ENCODE data around the gene RAB3C.

The RAB3C gene

DNA sequence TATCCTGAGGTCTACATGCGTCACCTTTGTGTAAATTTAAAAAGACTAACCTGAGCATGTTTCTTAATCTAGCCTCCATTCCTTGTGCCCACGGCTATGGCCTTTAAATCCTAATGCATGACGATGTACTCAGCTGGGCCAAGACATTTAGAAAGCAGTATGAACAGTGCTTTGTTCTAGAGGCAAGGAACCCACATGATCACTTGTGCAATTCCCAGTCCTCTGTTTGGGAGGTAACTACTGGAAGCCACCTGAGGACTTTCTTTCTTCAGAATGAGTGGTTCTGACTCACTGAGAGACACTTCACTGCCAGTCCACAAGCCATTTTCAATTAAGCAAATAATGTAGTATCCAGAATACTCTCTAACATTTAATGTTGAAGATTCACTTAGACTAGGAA lies 181.3 kb downstream of the RAB3C start:
- H3K36me3 ChIP-seq (ENCODE audit: insufficient read depth): no peaks in the 10 kb centered on the region
- TF ChIP-seq, protein P1, sequence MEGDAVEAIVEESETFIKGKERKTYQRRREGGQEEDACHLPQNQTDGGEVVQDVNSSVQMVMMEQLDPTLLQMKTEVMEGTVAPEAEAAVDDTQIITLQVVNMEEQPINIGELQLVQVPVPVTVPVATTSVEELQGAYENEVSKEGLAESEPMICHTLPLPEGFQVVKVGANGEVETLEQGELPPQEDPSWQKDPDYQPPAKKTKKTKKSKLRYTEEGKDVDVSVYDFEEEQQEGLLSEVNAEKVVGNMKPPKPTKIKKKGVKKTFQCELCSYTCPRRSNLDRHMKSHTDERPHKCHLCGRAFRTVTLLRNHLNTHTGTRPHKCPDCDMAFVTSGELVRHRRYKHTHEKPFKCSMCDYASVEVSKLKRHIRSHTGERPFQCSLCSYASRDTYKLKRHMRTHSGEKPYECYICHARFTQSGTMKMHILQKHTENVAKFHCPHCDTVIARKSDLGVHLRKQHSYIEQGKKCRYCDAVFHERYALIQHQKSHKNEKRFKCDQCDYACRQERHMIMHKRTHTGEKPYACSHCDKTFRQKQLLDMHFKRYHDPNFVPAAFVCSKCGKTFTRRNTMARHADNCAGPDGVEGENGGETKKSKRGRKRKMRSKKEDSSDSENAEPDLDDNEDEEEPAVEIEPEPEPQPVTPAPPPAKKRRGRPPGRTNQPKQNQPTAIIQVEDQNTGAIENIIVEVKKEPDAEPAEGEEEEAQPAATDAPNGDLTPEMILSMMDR (conservative IDR thresholded peaks at IDR 0.05; ENCODE audit: low read depth, low read length): no peak
- no peak overlapping the region for H3K27ac ChIP-seq
- H3K4me3 ChIP-seq (IDR thresholded peaks at IDR 0.05; ENCODE audit: insufficient read depth, low read depth, low read length): no peak overlapping the region
- no peak overlapping the region for H2AFZ ChIP-seq (ENCODE audit: low read depth)
- no peaks in the 10 kb centered on the region for H3K27me3 ChIP-seq (ENCODE audit: insufficient read depth, low read depth)
- no peaks in the 10 kb centered on the region for H4K20me1 ChIP-seq (ENCODE audit: insufficient read depth)
- no peak overlapping the region for H3K9ac ChIP-seq
- H3K4me1 ChIP-seq (ENCODE audit: low read depth, poor library complexity, severe bottlenecking): peaks cover 20% of the 10 kb centered on the region
- H3K4me2 ChIP-seq: no peak overlapping the region
- H3K79me2 ChIP-seq (ENCODE audit: insufficient read depth, low read depth): no peaks in the 10 kb centered on the region

DNA sequence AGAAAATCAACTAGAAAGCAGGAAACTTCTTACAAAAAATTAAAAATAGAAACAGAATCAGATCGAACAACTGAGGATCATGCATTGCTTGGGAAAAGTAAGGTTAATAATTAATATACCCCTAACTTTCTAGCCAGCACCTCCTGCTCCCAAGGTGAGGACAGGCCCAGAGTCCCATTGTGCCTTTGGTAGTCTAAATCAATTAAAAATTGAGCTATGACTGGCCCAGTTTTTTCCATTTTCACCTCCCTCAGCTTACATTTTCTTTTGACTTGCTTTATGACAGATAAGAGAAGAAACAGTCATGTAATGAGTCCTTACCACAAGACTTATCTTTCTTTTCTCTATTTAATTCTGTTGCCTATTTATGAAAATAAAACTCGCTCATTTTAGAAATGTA lies 182.2 kb downstream of the RAB3C start:
- Histone ChIP-seq H3K4me3 (IDR thresholded peaks at IDR 0.05; ENCODE audit: insufficient read depth, low read depth, low read length) (no peak overlapping the region), H3K4me2 (no peak overlapping the region), H2AFZ (ENCODE audit: low read depth) (no peak overlapping the region), H3K27me3 (ENCODE audit: insufficient read depth, low read depth) (no peaks in the 10 kb centered on the region), H3K79me2 (ENCODE audit: insufficient read depth, low read depth) (no peaks in the 10 kb centered on the region), H3K9ac (no peak overlapping the region), H3K27ac (no peak overlapping the region), H3K4me1 (ENCODE audit: low read depth, poor library complexity, severe bottlenecking) (peaks cover 20% of the 10 kb centered on the region), H4K20me1 (ENCODE audit: insufficient read depth) (no peaks in the 10 kb centered on the region), H3K36me3 (ENCODE audit: insufficient read depth) (no peaks in the 10 kb centered on the region)
- TF ChIP-seq, protein P1 (conservative IDR thresholded peaks at IDR 0.05; ENCODE audit: low read depth, low read length): no peak

DNA sequence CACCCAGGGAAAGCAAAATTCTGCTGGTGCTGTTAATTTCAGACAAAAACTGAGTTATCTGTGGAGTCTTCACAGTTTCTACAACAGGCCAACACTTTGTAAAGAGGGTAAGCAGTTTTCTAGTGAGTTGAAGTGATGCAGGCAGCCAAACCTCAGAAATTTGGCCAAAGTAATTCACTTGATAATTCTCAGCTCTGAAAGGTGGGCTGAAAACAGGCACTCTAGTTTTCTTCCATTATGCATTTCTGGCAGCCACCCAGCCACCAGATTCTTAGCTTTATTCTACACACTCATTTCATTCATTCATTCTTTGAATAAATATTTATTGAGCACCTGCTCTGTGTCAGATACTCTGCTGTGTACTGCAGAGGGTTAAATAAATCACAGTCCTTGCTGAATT lies 184.2 kb downstream of the RAB3C start:
- no peak overlapping the region for H3K9ac ChIP-seq
- no peaks in the 10 kb centered on the region for H3K79me2 ChIP-seq (ENCODE audit: insufficient read depth, low read depth)
- no peak overlapping the region for H3K4me3 ChIP-seq (IDR thresholded peaks at IDR 0.05; ENCODE audit: insufficient read depth, low read depth, low read length)
- H3K27me3 ChIP-seq (ENCODE audit: insufficient read depth, low read depth): no peaks in the 10 kb centered on the region
- H3K27ac ChIP-seq: no peak overlapping the region
- no peak overlapping the region for H3K4me2 ChIP-seq
- no peaks in the 10 kb centered on the region for H3K4me1 ChIP-seq (ENCODE audit: low read depth, poor library complexity, severe bottlenecking)
- no peak overlapping the region for H2AFZ ChIP-seq (ENCODE audit: low read depth)
- H4K20me1 ChIP-seq (ENCODE audit: insufficient read depth): no peaks in the 10 kb centered on the region
- TF ChIP-seq, protein P1 (conservative IDR thresholded peaks at IDR 0.05; ENCODE audit: low read depth, low read length): no peak
- no peaks in the 10 kb centered on the region for H3K36me3 ChIP-seq (ENCODE audit: insufficient read depth)

DNA sequence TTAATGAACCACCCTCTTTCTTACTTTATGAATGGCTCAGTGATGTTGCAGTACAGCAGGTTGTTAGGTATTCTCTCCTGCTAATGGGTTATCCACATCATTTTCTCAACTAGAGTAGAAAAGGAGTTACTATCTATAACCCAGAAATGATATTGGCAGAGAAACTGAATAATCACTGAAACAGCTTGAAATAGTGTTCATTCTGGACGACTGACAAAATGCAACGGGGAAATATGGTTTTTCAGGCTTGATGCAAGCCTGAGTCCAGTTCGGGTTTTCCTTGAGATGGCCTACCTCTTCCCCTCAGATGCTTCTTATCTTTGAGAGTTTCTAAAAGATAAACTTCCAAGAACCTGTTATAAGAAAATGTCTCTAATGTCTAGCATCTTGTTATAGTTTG lies 187.3 kb downstream of the RAB3C start:
- no peaks in the 10 kb centered on the region for H3K36me3 ChIP-seq (ENCODE audit: insufficient read depth)
- no peak overlapping the region for H2AFZ ChIP-seq (ENCODE audit: low read depth)
- no peak overlapping the region for H3K9ac ChIP-seq
- no peak overlapping the region for H3K4me2 ChIP-seq
- TF ChIP-seq, protein P1 (conservative IDR thresholded peaks at IDR 0.05; ENCODE audit: low read depth, low read length): no peak
- no peaks in the 10 kb centered on the region for H3K4me1 ChIP-seq (ENCODE audit: low read depth, poor library complexity, severe bottlenecking)
- H3K79me2 ChIP-seq (ENCODE audit: insufficient read depth, low read depth): no peaks in the 10 kb centered on the region
- no peak overlapping the region for H3K27ac ChIP-seq
- H3K27me3 ChIP-seq (ENCODE audit: insufficient read depth, low read depth): no peaks in the 10 kb centered on the region
- no peak overlapping the region for H3K4me3 ChIP-seq (IDR thresholded peaks at IDR 0.05; ENCODE audit: insufficient read depth, low read depth, low read length)
- H4K20me1 ChIP-seq (ENCODE audit: insufficient read depth): no peaks in the 10 kb centered on the region
